DMS53 (cell line): ENCODE measurements around the gene SVEP1.
"Not testable (repeated sequence)": the region's sequence is repeated elsewhere in the genome, so short reads cannot be mapped to it uniquely, and the experiment has no call there.

Experiments used
- DNase-seq: peaks from one replicate; lab custom pipeline; 2025; lab: John Stamatoyannopoulos, UW

SVEP1 gene

DNA sequence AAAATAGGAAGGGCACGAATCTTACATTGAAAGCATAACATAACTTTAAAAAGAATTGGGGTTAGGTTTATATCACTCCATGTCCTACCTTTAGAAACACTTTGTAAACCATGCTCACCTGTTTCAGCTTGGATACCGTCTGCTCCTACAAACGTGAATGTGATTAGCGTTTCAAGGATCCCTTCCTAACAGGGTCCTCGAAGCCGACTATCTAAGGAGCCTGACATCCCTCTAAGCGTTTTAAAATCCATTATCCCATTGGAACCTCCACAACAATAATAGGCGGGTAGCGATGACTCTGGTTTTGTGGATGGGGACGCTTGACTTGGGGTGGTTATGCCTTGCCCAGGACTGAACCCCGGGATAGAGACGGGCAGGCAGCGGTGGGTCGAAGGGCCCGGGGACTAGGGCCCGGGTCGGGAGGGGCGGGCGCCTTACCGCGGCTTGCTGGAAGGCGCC, 937 bp downstream of the SVEP1 start:
- DNase-seq = peak; percentile 22

DNA sequence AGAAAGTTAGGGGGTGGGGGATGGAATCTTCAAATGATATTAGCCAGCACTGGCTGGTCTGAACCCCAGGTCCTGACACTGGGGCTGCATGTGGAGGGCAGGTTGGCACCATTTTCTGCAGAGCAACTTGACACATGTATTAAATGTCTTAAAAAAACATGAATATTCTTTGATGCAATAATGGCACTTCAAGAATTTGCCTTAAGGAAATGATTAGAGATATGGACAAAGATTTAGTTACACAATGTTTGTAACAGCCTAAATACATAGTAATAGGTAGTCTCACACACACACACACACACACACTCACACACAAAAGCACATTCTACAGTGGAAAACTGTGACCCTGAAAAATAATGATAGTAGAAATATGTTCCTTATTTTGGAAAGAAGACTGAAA, 3.6 kb downstream of the SVEP1 start:
- no peak for DNase-seq

DNA sequence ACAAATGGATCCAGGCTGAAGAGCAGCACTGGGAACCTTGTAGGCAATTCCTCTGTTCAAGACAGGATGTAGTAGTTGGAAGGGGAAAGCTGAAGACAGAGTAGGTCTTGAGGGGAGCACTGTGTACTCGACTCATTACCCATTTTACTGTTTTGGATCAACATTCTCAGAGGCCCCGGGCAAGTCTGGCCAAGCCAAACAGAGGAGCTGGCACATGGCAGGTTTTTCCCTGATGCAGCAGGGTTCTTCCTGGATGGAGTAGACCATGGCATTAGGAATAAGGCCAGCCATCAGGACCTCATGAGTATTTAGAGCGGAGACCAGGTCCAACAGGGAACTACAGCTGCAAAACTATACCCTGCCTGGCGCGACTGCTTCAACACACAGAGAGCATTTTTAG, 4.4 kb downstream of the SVEP1 start:
- DNase-seq = no peak

DNA sequence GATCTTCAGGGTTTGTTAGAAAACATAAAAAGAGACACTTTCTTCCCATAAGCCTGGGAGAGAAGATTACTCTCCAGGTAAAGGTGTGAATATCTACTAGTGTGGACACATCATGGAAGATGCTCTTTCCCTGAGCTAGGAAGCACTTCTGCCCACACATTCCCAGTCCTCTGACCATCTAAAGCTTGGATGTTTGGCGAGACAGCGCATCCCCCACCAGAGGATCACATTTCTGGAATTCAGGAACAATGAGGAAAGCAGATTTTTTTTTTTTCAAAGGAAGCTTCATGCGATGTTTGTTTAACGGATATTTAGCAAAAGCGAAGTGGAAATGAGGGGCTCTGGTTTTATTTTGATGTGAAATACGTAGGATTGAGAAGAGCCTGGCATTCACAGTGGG, 6.2 kb downstream of the SVEP1 start:
- no peak for DNase-seq

GRCh38 chr9:110571801-110572483, 7.6 kb downstream of the SVEP1 start:
- no peak for DNase-seq

DNA sequence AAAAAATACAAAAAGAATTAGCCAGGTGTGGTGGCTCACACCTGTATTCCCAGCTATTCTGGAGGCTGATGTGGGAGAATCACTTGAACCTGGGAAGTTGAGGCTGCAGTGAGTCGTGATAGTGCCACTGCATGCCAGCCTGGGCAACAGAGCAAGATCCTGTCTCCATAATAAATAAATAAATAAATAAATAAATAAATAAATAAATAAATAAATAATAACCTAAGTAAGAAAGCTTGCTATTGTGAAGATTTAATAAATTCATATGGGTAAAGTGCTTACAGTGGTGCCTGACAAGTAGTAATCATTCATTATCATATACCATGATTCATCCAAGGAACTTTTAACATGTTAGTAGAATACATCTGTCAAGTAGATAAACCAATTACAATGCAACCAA, 13.4 kb downstream of the SVEP1 start:
- DNase-seq = no peak

DNA sequence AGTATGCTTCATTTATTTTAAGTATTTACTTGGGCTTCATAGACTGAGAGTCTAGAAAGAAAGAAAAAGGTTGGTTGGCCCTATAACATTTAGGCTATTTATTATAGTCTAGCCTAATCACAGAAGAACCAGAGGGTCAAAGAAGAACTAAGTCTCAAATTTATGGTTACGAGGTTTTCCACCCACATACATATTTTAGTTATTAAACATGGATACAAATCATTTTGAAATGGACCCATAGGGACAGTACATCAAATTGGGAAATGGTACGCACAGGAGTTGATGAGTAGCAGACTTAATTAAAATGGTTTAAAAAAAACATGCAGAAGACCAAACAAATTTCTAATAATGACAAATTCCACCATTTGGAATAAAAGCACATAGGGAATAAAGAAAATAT, 17.7 kb downstream of the SVEP1 start:
- DNase-seq = no peak

DNA sequence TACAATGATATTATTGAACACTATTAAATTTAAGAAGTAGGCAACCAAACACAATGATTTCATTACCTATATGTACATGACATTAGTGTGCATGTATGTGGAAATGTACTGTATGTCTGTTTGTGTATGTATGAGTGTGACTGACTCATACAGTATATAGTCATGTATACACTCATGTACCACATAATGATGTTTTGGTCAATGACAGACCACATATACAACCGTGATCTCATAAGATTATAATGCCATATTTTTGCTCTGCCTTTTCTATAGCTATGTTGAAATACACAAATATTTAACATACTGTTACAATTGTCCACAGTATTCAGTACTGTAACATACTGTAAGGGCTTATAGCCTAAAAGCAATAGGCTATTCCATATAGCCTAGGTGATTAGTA, 19.7 kb downstream of the SVEP1 start:
- DNase-seq = no peak

DNA sequence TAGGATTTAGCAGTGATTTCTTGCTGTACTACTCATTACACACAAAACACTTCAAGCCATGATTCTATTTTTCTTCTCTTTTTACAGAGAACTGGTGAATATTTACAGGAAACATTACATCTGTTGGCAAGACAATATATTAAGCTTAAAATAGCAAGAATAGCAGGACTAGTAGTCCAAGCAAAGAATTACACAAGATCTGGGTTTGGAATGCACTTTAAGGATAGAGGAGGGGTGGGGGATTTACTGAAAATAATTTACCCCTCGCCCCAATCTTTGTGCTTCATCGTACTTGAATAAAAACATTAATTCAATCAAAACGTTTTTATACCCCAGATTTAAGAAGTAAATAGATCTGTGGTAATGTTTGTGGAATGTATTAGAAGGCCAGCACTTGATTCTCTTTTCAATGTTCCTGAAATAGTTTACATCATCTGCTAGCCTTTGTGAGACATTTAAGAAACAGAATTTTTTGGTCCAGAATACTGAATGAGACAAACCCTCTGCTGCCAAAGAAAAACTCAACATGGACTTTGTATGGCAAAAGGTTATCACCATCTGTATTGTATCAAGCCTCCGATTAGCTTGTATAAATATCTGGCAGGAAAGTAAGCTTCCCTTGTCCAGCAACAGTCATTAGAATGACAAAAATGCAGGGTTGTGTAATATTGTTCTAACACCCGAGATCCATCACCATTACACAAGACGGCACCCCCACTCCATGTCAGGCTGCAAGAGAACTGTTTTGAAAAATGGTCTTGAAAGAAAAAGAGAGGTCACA, 23.8 kb downstream of the SVEP1 start:
- no peak for DNase-seq

GRCh38 chr9:110546411-110546871, 33.1 kb downstream of the SVEP1 start:
- DNase-seq = no peak

DNA sequence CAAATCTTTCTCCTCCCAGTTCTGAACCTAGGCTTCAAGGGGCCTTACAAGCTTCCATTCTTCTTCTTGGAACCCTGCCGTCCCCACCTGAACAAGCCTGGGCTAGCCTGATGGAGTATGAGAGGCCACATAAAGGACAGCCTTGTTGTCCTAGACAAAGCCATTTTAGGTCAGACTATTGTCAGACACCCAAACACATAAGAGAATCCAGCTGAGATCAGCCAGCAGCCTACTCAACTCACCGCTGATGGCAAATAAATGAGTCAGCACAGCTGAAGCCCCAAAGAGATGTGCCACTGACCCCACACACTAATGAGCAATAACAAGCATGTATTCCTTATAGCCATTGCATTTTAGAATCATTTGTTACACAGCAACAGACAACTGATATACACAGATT, 33.8 kb downstream of the SVEP1 start:
- peak; percentile 49 for DNase-seq

DNA sequence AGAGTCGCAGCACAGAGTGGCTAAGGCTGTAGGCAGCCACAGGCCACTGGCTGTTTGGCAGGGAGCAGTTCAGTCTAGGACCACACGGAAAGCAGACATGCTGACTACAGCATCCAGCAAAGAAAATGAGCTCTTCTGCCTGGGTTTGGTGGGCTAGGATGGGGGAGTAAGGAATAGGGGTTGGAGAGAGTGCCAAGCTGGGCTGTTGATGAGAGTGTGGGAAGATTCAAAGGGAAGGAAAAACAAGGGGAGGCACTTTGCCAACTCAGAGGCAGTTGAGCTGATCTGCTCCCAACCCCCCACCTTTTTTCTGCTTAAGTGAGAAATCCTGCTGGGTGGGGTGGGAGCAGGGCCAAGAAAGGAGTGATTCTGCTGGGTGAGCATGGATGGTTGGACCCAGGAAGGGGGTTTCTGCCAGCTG, 35.9 kb downstream of the SVEP1 start:
- DNase-seq = no peak

DNA sequence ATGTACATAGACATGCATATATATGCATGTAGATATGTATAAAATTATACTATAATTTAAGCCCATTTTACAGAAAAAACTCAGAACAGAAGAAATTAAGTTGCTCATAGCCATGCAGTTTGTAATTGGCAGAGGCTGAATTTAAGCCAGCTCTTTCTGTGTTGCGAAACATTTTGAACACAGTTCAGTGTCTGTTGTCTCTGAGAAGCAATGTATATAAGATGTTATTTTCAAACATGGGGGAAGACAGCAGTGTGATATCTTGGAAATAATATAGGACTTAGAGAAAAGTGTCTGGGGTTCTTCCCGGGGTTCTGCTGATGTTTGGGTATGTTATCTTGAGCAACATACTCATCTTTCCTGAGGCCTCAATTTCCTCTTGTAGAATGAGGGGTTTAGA, 37.6 kb downstream of the SVEP1 start:
- no peak for DNase-seq

GRCh38 chr9:110538647-110539041, 40.9 kb downstream of the SVEP1 start:
- no peak for DNase-seq

DNA sequence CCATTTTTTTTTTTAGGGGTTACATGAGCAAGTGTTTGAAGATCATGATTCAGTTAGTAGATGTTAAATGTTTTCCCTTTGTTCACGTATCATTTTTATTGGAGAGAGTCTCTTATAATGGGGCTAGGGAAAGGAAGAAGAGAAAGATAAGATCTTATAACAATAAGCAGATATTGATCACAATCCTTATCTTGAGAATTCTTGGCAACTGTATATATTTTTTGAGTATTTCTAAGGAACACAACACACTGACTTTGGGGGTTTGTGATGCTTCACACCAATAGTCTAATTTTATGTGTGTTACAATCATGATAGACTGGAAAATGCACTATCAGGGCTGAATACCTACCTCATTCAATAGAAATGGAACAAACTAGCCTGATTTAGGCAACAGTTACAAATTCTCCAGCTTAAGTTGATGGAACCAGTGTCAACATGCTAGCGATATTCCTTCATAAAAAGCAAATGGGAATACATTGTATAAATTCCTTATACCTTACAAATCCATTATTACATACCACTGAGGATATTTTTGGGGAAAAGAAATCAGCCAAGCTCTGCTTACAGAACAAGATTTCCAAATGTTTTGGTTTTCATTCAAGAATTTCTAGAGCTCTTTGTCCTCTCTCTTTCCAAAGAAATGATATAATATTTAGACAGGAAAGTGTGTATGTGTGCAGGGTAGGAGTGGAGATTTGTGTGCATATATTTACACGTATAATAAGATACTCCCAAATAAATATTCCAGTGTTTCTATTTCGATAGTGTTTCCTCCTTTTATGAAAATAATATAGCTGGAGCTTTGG, 41.5 kb downstream of the SVEP1 start:
- DNase-seq = no peak

DNA sequence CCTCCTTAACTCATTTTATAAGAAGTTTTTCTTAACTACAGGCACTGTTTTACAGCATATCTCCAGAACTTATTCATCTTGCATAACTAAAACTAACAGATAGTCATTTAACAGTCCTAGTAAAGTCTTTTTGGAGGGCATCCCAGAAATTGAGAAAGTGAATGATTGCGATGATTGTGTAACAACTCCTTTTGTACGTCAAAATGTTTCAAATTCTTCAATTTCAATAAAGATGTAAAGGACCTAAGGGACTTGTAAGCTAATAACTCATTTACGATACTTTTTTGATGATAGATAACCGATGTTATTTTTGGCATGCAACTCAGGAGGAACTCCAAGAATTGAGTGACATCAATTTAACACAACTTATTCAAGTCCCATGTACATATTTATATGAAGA, 42.7 kb downstream of the SVEP1 start:
- DNase-seq = no peak

DNA sequence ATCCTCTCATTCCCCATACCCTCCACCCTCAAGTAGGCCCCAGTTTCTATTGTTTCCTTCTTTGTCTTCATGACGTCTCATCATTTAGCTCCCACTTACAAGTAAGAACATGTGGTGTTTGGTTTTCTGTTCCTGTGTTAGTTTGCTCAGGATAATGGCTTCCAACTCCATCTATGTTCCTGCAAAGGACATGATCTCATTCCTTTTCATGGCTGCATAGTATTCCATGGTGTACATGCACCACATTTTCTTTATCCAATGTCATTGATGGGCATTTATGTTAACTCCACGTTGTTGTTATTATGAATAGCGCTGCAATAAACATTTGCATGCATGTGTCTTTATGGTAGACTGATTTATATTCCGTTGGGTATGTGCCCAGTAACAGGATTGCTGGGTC, 45.4 kb downstream of the SVEP1 start:
- not testable (repeated sequence) for DNase-seq

DNA sequence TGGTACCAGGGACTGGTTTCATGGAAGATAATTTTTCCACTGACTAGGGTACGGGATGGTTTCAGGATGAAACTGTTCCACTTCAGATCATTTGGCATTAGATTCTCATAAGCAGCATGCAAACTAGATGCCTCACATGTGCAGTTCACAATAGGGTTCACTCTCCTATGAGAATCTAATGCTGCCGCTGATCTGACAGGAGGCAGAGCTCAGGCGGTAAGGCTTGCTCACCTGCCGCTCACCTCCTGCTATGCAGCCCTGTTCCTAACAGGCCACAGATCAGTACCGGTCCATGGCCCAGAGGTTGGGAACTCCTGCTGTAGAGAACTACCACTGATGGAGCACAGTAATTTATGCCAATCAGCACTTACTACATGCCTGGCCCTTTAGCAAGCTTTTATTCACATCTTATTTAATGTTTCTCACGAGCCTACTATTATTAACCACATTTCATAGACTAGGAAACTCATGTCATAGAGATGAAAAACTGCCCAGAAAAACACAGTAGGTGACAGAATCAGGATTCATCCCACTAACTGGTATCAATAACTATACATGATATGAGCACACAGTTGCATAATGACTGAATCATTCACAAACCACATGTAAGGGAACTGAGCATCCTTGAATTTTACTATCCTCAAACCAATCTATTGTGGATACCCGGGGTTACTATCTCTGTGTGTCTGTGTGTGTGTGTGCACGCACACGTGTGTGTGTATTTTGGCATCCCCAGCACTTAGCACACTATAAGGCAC, 46.5 kb downstream of the SVEP1 start:
- DNase-seq = no peak

DNA sequence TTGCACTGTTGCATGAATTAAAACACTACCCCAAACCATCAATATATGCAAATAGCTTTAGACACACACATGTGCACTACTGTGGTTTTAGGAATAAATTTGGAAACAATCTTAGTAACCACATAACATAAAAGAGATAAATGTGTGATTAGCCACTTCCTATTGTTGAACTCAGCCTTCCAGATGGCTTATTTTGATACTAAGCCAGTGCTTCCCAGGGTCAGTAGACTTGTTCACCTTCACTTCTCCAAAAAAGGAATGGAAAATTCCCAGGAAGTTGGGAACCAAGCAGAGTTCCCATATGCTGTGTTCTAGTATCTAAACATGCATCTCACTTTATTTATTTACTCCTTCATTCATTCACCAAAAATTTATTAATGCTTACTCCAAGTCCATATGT, 47.8 kb downstream of the SVEP1 start:
- no peak for DNase-seq

DNA sequence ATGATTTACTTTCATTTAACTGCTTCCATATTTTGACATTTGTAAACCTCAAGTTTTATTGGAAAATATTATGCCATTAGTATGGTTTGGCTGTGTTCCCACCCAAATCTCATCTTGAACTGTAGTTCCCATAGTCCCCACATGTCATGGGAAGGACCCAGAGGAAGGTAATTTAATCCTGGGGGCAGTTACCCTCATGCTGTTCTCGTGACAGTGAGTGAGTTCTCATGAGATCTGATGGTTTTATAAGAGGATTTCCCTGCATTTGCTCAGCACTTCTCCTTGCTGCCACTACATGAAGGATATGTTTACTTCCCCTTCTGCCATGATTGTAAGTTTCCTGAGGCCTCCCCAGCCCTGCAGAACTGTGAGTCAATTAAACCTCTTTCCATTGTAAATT, 48.3 kb downstream of the SVEP1 start:
- not testable (repeated sequence) for DNase-seq

GRCh38 chr9:110528645-110529044, 50.9 kb downstream of the SVEP1 start:
- no peak for DNase-seq

DNA sequence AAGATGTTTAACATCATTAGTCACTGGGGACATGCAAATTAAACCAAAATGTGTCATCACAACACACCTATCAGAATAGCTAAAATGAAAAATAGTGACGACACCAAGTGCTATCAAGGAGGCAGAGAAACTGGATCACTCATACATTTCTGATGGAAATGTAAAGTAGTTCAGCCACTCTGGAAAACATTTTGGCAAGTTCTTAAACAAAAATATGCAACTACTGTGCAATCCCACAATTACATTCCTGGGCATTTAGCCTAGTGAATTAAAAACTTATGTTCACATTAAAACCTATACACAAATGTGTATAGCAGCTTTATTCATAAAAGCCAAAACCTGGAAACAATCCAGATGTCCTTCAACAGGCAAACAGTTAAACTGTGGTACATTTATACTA, 53.1 kb downstream of the SVEP1 start:
- DNase-seq = no peak
